Measurements from ENCODE around the gene TBR1. TPM values are rescaled to one million over a fixed set of nuclear protein-coding genes. Genes with fewer than 3 reads are reported as not detected.

Gene TBR1
- total and polyA plus RNA-seq, 2 experiments from 2014 or later: 0.48 TPM; not detected in 1

DNA sequence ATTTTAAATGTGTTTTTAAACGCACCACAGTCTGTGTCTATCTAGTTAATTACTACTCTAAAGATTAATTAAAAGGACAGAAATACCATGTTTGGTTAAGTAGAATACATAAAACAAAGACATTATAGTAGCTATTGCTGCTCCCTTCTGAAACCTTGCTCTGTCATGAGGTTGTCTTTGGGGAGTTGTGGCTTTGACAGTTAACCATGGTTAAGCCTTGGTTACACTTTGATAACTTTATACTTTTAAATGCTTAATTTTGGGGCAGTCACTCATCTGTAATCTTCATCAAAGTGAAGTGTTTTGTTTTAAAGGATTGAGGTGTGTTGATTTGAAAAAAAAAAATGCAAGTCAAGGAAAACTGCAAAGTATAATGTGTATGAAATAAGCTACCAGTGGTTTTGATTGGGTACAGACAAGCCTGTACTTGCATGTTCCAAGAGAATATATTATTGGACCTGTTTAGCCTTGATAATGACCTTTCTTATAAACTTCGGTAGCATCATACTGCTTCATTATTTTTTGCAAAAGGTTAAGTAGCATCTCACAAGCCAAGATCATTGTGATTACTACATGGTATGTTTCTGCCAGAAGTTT lies 29.8 kb upstream of the TBR1 start:
- no peak overlapping the region for H3K27ac ChIP-seq

DNA sequence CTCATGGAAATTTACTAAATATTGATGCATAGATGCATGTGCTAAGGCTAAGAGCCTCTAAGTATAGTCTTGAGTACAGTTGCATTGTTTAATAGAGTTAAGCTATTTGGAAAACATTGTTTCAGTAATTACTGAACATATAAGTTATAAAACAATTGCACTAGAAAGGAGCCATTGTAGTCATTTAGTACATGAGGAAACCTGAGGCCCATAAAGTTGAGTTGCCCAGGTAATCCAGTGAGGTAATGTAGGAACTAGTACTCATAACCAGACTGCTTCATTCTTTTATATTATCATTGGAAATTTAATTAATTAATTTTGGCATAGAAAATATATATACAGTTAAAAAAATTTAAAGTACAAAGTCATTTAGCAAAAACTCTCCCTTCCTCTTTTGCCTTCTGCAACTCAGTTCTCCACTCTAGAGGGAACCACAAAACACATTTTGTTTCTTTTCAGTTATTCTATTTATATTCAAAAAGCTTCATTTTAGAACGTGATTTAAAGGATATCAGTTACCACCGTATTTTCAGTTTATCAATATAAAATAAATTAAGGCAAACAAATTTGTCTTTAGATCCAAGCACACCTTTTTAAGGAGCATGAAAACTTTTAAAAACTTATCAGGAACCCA lies 27.8 kb upstream of the TBR1 start:
- no peaks in the 10 kb centered on the region for H3K4me1 ChIP-seq (ENCODE audit: low read depth)
- TF ChIP-seq, protein P1, sequence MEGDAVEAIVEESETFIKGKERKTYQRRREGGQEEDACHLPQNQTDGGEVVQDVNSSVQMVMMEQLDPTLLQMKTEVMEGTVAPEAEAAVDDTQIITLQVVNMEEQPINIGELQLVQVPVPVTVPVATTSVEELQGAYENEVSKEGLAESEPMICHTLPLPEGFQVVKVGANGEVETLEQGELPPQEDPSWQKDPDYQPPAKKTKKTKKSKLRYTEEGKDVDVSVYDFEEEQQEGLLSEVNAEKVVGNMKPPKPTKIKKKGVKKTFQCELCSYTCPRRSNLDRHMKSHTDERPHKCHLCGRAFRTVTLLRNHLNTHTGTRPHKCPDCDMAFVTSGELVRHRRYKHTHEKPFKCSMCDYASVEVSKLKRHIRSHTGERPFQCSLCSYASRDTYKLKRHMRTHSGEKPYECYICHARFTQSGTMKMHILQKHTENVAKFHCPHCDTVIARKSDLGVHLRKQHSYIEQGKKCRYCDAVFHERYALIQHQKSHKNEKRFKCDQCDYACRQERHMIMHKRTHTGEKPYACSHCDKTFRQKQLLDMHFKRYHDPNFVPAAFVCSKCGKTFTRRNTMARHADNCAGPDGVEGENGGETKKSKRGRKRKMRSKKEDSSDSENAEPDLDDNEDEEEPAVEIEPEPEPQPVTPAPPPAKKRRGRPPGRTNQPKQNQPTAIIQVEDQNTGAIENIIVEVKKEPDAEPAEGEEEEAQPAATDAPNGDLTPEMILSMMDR (IDR thresholded peaks at IDR 0.05; ENCODE audit: low read depth, low read length): no peak
- no peak overlapping the region for H3K4me3 ChIP-seq
- no peak overlapping the region for H3K27ac ChIP-seq
- no peaks in the 10 kb centered on the region for H3K36me3 ChIP-seq
- no peak for DNase-seq (ENCODE audit: low read depth in 1 of 2, low spot score in 1 of 2)
- H3K9me3 ChIP-seq (ENCODE audit: low read depth): no peaks in the 10 kb centered on the region
- H3K27me3 ChIP-seq: no peaks in the 10 kb centered on the region

More for the DNA sequence above, 29.8 kb upstream of the TBR1 start:
- Histone ChIP-seq H3K4me3 (no peak overlapping the region), H3K4me1 (ENCODE audit: low read depth) (no peaks in the 10 kb centered on the region), H3K36me3 (no peaks in the 10 kb centered on the region), H3K27me3 (no peaks in the 10 kb centered on the region), H3K9me3 (ENCODE audit: low read depth) (no peaks in the 10 kb centered on the region)
- TF ChIP-seq, protein P1 (IDR thresholded peaks at IDR 0.05; ENCODE audit: low read depth, low read length): no peak
- DNase-seq (ENCODE audit: low read depth in 1 of 2, low spot score in 1 of 2): no peak

DNA sequence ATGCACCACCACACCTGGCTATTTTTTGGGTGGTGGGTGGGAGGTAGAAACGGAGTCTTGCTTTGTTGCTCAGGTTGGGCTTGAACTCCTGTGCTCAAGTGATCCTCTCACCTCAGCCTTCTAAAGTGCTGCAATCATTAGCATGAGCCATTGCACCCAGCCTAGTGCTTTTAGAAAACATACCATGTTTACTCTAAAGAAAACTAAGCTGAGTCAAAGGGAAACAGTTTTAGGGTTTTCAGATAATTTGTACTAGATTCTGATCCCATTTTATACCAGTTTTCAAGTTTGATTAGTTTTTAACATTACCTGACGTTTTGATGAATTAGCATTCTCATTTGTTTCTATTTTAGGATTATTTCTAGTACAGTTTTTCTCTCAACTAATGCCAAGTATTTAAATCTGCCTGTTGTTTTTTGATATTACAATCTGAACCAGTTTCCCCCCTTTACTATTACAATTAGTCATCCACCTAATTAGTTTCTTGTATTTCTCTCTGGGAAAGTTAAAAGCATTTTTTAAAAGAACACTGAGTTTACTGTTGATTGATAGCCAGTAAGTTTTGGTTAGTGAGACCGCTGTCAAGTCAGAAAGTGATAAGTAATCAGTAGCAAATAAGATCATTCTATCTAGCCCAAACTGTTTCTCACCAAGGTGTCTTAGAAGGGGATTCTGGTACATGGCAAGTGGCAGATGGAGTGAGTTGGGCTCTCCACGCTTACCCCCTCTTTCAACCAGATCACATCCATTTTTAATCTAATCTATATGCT lies 24.2 kb upstream of the TBR1 start:
- TF ChIP-seq, protein P1 (IDR thresholded peaks at IDR 0.05; ENCODE audit: low read depth, low read length): no peak
- Histone ChIP-seq H3K36me3 (peaks cover 16% of the 10 kb centered on the region), H3K27me3 (no peaks in the 10 kb centered on the region), H3K9me3 (ENCODE audit: low read depth) (no peaks in the 10 kb centered on the region), H3K4me1 (ENCODE audit: low read depth) (no peaks in the 10 kb centered on the region), H3K4me3 (no peak overlapping the region), H3K27ac (no peak overlapping the region)
- no peak for DNase-seq (ENCODE audit: low read depth in 1 of 2, low spot score in 1 of 2)

DNA sequence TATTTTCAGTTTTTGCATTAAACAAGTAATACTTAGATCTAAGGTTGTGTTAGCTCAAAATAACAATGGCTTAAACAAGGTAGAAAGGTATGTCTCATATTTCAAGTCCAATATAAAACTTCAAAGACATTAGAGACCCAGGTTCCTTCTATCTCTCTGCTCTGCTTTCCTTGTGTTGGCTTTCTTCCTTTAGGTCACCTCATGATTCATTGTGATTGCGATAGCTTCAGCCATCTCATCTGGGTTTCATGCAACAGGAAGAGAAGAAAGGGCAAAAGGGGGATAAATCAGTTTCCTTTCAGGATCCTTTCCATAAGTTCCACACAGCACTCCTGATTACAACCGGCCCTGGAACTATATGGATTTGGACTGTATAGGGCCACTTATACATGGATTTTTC lies 16.0 kb upstream of the TBR1 start:
- TF ChIP-seq, protein P1 (IDR thresholded peaks at IDR 0.05; ENCODE audit: low read depth, low read length): no peak
- Histone ChIP-seq H3K9me3 (ENCODE audit: low read depth) (no peaks in the 10 kb centered on the region), H3K36me3 (peaks cover 17% of the 10 kb centered on the region), H3K27me3 (no peaks in the 10 kb centered on the region), H3K4me1 (ENCODE audit: low read depth) (no peaks in the 10 kb centered on the region), H3K4me3 (no peak overlapping the region), H3K27ac (no peak overlapping the region)
- no peak for DNase-seq (ENCODE audit: low read depth in 1 of 2, low spot score in 1 of 2)

DNA sequence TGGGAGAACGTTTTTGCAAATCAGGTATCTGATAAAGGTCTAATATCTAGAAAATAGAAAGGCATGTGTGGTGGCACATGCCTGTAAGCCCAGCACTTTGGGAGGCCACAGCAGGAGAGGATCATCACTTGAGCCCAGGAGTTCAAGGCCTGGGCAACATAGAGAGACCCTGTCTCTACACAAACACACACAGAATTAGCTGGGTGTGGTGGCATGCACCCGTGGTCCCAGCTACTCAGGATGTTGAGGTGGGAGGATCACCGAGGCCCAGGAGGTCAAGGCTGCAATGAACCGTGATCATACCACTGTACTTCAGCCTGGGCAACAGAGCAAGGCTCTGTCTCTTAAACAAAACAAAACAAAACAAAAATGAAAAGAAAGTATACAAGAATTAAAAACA lies 13.8 kb upstream of the TBR1 start:
- no peaks in the 10 kb centered on the region for H3K27me3 ChIP-seq
- H3K27ac ChIP-seq: no peak overlapping the region
- H3K9me3 ChIP-seq (ENCODE audit: low read depth): no peaks in the 10 kb centered on the region
- TF ChIP-seq, protein P1 (IDR thresholded peaks at IDR 0.05; ENCODE audit: low read depth, low read length): no peak
- H3K4me3 ChIP-seq: no peak overlapping the region
- DNase-seq (ENCODE audit: low read depth in 1 of 2, low spot score in 1 of 2): no peak
- H3K36me3 ChIP-seq: peaks cover 2% of the 10 kb centered on the region
- no peaks in the 10 kb centered on the region for H3K4me1 ChIP-seq (ENCODE audit: low read depth)

Measured in cardiac muscle cell (in vitro differentiated cells and primary cell).